HepG2 (cell line): ENCODE measurements around the gene NUDT3.

Source experiments
- BRCA1 ChIP-seq: sonication (generic); formaldehyde crosslinking; IDR thresholded peaks from 2 replicates; pipeline ENCODE4 v1.4.0; 2020; ENCODE audit warnings: missing genetic modification reagents
- POLR2AphosphoS2 ChIP-seq: IDR thresholded peaks from 2 replicates; pipeline ENCODE4 v1.6.1; 2011; ENCODE audit warnings: low read depth, low read length, improper control_type of control experiment
- USF2 ChIP-seq, 2 experiments: sonication (generic) in 1 of 2; formaldehyde crosslinking in 1 of 2; IDR thresholded peaks; 2 replicates each; pipeline versions ENCODE4 v1.5.1 to v1.6.1; 2011 to 2020; ENCODE audit warnings: borderline replicate concordance in 1 of 2, low read depth in 1 of 2, low read length in 1 of 2, mild to moderate bottlenecking in 1 of 2, missing genetic modification reagents in 1 of 2, moderate library complexity in 1 of 2

DNA sequence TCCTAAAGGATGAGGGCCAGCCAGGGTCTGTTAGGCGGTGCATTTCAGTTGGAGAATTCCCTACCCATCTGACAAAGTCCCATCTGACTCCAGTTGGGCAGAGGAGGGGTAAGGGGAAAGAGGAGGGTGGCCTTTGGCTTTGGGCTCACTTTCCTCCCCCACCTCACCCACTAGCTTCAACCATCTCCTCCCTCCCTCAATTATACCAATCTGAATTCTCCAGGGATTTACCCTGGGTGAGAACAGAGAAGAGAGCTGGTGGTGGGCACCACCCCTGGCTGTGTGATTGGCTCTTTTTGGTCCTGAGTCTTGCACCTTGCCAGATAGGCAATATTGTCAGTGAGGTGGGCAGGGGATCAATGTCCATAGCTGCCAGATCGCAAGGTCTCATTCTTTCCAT, 152.6 kb downstream of the NUDT3 start:
- no peak for TF ChIP-seq USF2 (IDR thresholded peaks at IDR 0.05; ENCODE audit: low read depth, low read length)
- no peak for TF ChIP-seq USF2 (CRISPR knock-in tag; IDR thresholded peaks at IDR 0.05; ENCODE audit: borderline replicate concordance)
- TF ChIP-seq BRCA1 (CRISPR knock-in tag): no peak
- TF ChIP-seq POLR2AphosphoS2: no peak
